ENCODE measurements around the gene LBHD1.

GRCh38 chr11:62614275-62614674 lies 57.8 kb downstream of the LBHD1 start:
- TF ChIP-seq, protein P1, sequence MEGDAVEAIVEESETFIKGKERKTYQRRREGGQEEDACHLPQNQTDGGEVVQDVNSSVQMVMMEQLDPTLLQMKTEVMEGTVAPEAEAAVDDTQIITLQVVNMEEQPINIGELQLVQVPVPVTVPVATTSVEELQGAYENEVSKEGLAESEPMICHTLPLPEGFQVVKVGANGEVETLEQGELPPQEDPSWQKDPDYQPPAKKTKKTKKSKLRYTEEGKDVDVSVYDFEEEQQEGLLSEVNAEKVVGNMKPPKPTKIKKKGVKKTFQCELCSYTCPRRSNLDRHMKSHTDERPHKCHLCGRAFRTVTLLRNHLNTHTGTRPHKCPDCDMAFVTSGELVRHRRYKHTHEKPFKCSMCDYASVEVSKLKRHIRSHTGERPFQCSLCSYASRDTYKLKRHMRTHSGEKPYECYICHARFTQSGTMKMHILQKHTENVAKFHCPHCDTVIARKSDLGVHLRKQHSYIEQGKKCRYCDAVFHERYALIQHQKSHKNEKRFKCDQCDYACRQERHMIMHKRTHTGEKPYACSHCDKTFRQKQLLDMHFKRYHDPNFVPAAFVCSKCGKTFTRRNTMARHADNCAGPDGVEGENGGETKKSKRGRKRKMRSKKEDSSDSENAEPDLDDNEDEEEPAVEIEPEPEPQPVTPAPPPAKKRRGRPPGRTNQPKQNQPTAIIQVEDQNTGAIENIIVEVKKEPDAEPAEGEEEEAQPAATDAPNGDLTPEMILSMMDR (IDR thresholded peaks at IDR 0.05): no peak
- TF ChIP-seq POLR2AphosphoS5 (IDR thresholded peaks at IDR 0.05): no peak

Measured in sigmoid colon (tissue), 4 donors.